Measurements from ENCODE around the gene F2RL3.

Gene F2RL3

DNA sequence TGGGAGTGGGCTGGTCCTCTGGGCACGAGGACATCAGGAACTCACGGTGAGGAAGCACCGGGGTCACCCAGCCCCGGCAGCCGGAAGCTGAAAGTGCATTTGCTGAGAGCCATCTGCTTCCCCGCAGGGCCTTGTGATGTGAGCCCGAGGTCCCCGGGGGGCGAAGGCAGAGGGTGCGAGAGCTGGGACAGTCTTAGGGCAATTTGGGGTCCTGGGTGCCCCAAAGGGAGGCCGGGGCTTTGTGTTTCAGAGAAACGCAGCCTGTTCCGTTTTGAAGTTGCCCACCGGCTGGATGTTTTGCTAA, 4.8 kb downstream of the F2RL3 start:
- TF ChIP-seq POLR2A (IDR thresholded peaks at IDR 0.05; ENCODE audit: low read depth, low read length): no peak
- no peak for FAIRE-seq
- DNase-seq (ENCODE audit: insufficient read length, low spot score): no peak

DNA sequence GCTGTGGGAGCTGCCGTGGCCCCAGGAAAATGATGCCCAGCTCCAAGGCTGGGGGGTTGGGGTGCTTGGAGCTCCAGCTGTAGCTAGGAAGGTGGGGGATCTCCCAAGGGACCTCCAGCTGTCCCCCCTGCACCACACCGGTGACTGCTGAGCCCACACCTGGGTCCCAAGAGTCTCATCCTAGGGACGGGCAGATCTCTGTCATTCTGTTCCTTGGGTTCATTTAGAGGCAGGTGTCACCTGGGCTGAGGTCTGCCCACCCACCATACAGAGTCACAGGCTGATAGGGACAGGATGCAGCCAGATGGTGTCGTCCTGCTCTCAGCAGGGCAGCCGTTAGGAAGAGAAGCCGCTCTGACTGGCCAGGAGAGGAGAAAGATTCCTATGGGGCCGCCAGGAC, 5.3 kb downstream of the F2RL3 start:
- DNase-seq (ENCODE audit: insufficient read length, low spot score): no peak
- TF ChIP-seq POLR2A (IDR thresholded peaks at IDR 0.05; ENCODE audit: low read depth, low read length): no peak
- no peak for FAIRE-seq

- DNase-seq (ENCODE audit: insufficient read length, low spot score) (no peak), FAIRE-seq (no peak)
- no peak for TF ChIP-seq POLR2A (IDR thresholded peaks at IDR 0.05; ENCODE audit: low read depth, low read length)
Observed at GRCh38 chr19:16895467-16896145, 6.8 kb downstream of the F2RL3 start.

DNA sequence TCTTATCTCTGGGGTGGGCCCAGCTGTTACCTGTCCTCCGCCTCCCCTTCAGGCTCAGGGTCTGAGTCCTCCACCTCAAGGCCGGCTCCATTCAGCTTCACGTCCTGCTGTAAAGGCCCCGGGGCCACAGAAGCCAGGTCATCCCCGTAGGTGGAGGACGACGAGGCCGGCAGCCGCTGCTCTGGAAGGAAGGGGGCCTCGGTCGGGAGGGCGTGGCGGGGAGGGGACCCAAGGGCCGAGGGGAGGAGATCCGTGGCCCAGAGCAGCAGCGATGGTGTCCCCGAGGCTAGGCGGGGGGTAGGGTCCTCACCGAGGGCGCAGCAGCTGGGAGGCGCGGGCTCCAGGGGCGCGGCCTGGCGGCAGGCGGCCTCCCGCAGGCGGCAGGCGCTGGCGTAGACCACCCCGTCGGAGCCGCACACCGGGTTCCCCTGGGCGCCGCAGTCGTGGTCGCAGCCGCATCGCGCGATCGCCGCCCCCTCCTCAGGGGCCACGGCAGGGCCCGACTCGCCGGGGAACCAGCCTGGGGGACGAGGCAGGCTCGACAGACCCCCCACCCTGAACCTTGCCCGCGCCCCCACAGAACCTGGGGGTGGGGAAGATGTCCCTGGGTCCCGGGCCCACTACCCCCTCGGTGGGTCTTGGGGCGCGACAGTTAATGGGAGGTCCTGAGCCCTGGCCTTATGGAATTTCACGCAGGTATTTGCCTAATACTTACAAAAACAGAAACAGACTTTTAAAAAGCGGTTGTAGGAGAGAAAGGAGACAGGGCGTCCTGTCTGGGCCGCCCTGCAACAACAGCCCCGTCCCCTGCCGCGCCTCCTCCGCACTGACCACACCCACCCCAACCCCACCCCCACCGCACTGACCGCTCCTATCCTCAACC, 7.6 kb downstream of the F2RL3 start:
- peak; percentile 64 for DNase-seq (ENCODE audit: insufficient read length, low spot score)
- FAIRE-seq: no peak
- TF ChIP-seq POLR2A (IDR thresholded peaks at IDR 0.05; ENCODE audit: low read depth, low read length): no peak

- no peak for TF ChIP-seq POLR2A (IDR thresholded peaks at IDR 0.05; ENCODE audit: low read depth, low read length)
- DNase-seq (ENCODE audit: insufficient read length, low spot score) (peak; percentile 80), FAIRE-seq (no peak)
Observed at GRCh38 chr19:16897029-16897855, 8.4 kb downstream of the F2RL3 start.

GRCh38 chr19:16897856-16898161, 9.0 kb downstream of the F2RL3 start:
- FAIRE-seq (no peak), DNase-seq (ENCODE audit: insufficient read length, low spot score) (no peak)
- TF ChIP-seq POLR2A (IDR thresholded peaks at IDR 0.05; ENCODE audit: low read depth, low read length): no peak

GRCh38 chr19:16898361-16899015, 9.7 kb downstream of the F2RL3 start:
- no peak for FAIRE-seq

GRCh38 chr19:16899566-16900075, 10.8 kb downstream of the F2RL3 start:
- DNase-seq (ENCODE audit: insufficient read length, low spot score): peak; percentile 90
- no peak for FAIRE-seq
- no peak for TF ChIP-seq POLR2A (IDR thresholded peaks at IDR 0.05; ENCODE audit: low read depth, low read length)

More at GRCh38 chr19:16898361-16899015, 9.7 kb downstream of the F2RL3 start:
- no peak for DNase-seq (ENCODE audit: insufficient read length, low spot score)
- no peak for TF ChIP-seq POLR2A (IDR thresholded peaks at IDR 0.05; ENCODE audit: low read depth, low read length)

GRCh38 chr19:16901491-16902175, 12.8 kb downstream of the F2RL3 start:
- no peak for TF ChIP-seq POLR2A (IDR thresholded peaks at IDR 0.05; ENCODE audit: low read depth, low read length)
- FAIRE-seq (no peak), DNase-seq (ENCODE audit: insufficient read length, low spot score) (no peak)

- no peak for FAIRE-seq
- TF ChIP-seq POLR2A (IDR thresholded peaks at IDR 0.05; ENCODE audit: low read depth, low read length): no peak
- no peak for DNase-seq (ENCODE audit: insufficient read length, low spot score)
Observed at GRCh38 chr19:16902545-16902944, 13.7 kb downstream of the F2RL3 start.

- TF ChIP-seq POLR2A (IDR thresholded peaks at IDR 0.05; ENCODE audit: low read depth, low read length): no peak
- FAIRE-seq: no peak
- no peak for DNase-seq (ENCODE audit: insufficient read length, low spot score)
Observed at GRCh38 chr19:16903347-16903746, 14.5 kb downstream of the F2RL3 start.

DNA sequence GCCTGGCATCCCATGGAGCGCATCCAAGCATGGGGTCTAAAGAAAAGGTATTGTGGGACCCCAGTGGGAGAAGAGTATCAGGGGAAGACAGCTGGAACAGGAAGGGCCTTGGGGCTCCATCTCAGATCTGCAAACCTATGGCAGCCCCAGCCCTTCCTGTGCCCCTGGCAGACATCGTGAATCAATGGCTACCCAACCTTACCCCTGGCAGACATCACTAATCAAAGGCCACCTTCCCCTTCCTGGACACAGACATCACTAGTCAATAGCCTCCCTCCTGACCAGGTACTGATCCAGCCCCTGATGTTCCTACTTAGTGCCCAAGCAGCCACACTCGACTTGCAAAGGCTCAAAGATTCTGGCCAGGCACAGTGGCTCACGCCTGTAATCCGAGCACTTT, 15.8 kb downstream of the F2RL3 start:
- DNase-seq (ENCODE audit: insufficient read length, low spot score) (no peak), FAIRE-seq (no peak)

GRCh38 chr19:16908759-16909158, 20.0 kb downstream of the F2RL3 start:
- DNase-seq (ENCODE audit: insufficient read length, low spot score) (no peak), FAIRE-seq (no peak)
- TF ChIP-seq POLR2A (IDR thresholded peaks at IDR 0.05; ENCODE audit: low read depth, low read length): no peak

More for the DNA sequence above, 15.8 kb downstream of the F2RL3 start:
- no peak for TF ChIP-seq POLR2A (IDR thresholded peaks at IDR 0.05; ENCODE audit: low read depth, low read length)

Data from H54 (cell line).